Ovary (tissue), 9 donors: ENCODE measurements around the gene SYNM. TPM values are rescaled to one million over a fixed set of nuclear protein-coding genes. Genes with fewer than 3 reads are reported as not detected.

Experiments used
- DNase-seq, 5 donors: peaks; one replicate each; pipeline ENCODE4 v3.0.0-alpha.2; 2019 to 2020
- H3K27ac ChIP-seq, 2 donors: fragments of 200-600 bp; one replicate each; pipeline versions ENCODE4 v1.5.1 to v1.8.0; 2019 to 2022
- H3K27me3 ChIP-seq: fragments of 200-600 bp; one replicate; pipeline ENCODE4 v1.8.0; 2022
- H3K36me3 ChIP-seq: fragments of 200-600 bp; sonication (generic); one replicate; pipeline ENCODE4 v1.5.1; 2019
- H3K4me1 ChIP-seq: one replicate; pipeline ENCODE4 v1.8.1; 2013; ENCODE audit warnings: mild to moderate bottlenecking, moderate library complexity; ENCODE audit not compliant: insufficient read depth
- H3K4me3 ChIP-seq: fragments of 200-600 bp; sonication (generic); one replicate; pipeline ENCODE4 v1.5.1; 2017
- H3K9me3 ChIP-seq, 2 donors: fragments of 200-600 bp in 1 of 2; sonication (generic) in 1 of 2; one replicate each; pipeline versions ENCODE4 v1.5.1 to v1.8.1; 2013 to 2019; ENCODE audit warnings: mild to moderate bottlenecking in 1 of 2, moderate library complexity in 1 of 2
- EP300 ChIP-seq: sonication (generic); formaldehyde crosslinking; IDR thresholded peaks from one replicate; pipeline ENCODE4 v1.6.1; 2017; ENCODE audit warnings: antibody characterized with exemption
- POLR2A ChIP-seq: fragments of 450-650 bp; IDR thresholded peaks from one replicate; pipeline ENCODE4 v1.6.1; 2017; ENCODE audit warnings: antibody characterized with exemption, mild to moderate bottlenecking, moderate library complexity
- WGBS, 3 donors: extraction: QIAGEN DNeasy Blood & Tissue Kit in 1 of 3; methylation state at CpG; one replicate each; pipeline versions ENCODE4 v1.1.5 to v1.1.7; 2013 to 2017; 5-methylcytosine and 5-hydroxymethylcytosine counted together
- intact Hi-C, 4 donors: fragments of 100-400 bp; cut with DNase I; formaldehyde crosslinking; loops; one replicate each; pipeline versions ENCODE4 v1.11.0 to v1.15.1; 2022 to 2023
- polyA plus RNA-seq, 2 donors: library from polyadenylated mRNA; stranded (reverse); fragments of 200-250 nt in 1 of 2; fragments of 350-450 nt in 1 of 2; fragmentation: Illumina TruSeq in 1 of 2; extraction: RNeasy Lipid Tissue Mini Kit (QIAGEN cat#74804) in 1 of 2; gene quantifications; one replicate each; pipeline ENCODE4 v1.2.3, GENCODE V29; 2013 to 2014
- total RNA-seq, 7 donors: library from RNA; depleted of rRNA in 2 of 7; stranded (reverse); fragments of >200 nt in 2 of 7; fragmentation: NEBNext Ultra II Directional in 3 of 7; extraction: Animal tissue kit (Norgen Biotek cat#: 25700) in 3 of 7; gene quantifications; one replicate each; pipeline versions ENCODE4 v1.1.0 to v1.2.4, GENCODE V29; 2016 to 2023
- TF ChIP-seq, protein P1 (sequence below), 3 donors: fragments of 450-650 bp in 2 of 3; fragments of 200-600 bp in 1 of 3; IDR thresholded peaks; one replicate each; pipeline versions ENCODE4 v1.5.1 to v1.8.0; 2016 to 2022; ENCODE audit warnings: antibody characterized with exemption in 3 of 3, mild to moderate bottlenecking in 1 of 3
- donor health status: DM: no; HTN: no; CAD: no; lungs with moderate emphysema.
- donor health status: DM: no; HTN: no; CAD: no.
- donor health status: Bipolar disorder and iron deficiency.
- donor health status: DM: yes; HTN: yes; CAD: no.
- donor health status: DM: no; HTN: no; CAD: no.
- donor health status: DM: yes; HTN: yes; CAD: no.

SYNM gene
- total and polyA plus RNA-seq, 9 donors: 4.5 to 54.0 (median 14.9) TPM

DNA sequence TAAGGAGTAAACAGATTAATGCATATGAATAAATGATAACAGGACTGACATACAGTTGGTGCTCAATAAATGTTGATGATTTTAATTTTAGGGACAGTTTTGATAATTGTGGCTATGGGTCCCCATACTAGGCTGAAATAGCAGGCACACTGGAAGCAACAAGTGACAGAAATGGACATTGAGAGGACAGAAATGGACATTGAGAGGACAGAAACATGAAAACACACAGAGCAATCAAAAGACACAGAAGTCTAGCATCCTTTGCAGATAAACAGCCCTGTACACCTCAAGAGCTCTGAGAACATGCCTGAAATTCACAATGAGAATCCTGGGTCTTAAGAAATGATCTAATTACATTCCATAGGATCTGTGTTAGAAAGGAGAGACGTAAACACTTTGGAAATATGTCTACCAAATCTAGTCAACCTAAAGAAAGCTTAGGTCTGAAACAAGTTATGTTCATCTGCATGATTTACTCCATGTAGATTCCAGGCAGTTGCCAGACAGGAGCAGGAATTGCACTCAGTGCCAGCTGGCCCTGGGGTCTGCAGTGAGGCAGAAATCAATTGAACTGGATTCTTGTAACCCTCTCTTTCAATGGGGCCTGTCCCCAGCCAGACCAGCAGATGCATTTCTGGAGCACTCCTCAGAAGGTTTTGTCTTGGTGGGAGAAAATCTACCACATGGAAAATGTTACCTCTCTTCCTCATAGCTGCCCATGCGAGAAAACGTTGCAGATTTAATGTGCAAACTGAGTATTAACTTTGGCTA, 60.3 kb downstream of the SYNM start:
- no peak for DNase-seq
- 85 to 92% (median 87%) methylated on average over 3 of the region's 3 CpGs for WGBS, 3 donors
- Histone ChIP-seq H3K27me3 (no peaks in the 10 kb centered on the region), H3K4me1 (no peaks in the 10 kb centered on the region), H3K27ac (no peak overlapping the region), H3K9me3 (no peaks in the 10 kb centered on the region), H3K36me3 (no peaks in the 10 kb centered on the region), H3K4me3 (no peak overlapping the region)
- intact Hi-C loops: no loop called here
- TF ChIP-seq POLR2A: no peak
- TF ChIP-seq, protein P1, sequence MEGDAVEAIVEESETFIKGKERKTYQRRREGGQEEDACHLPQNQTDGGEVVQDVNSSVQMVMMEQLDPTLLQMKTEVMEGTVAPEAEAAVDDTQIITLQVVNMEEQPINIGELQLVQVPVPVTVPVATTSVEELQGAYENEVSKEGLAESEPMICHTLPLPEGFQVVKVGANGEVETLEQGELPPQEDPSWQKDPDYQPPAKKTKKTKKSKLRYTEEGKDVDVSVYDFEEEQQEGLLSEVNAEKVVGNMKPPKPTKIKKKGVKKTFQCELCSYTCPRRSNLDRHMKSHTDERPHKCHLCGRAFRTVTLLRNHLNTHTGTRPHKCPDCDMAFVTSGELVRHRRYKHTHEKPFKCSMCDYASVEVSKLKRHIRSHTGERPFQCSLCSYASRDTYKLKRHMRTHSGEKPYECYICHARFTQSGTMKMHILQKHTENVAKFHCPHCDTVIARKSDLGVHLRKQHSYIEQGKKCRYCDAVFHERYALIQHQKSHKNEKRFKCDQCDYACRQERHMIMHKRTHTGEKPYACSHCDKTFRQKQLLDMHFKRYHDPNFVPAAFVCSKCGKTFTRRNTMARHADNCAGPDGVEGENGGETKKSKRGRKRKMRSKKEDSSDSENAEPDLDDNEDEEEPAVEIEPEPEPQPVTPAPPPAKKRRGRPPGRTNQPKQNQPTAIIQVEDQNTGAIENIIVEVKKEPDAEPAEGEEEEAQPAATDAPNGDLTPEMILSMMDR (IDR thresholded peaks at IDR 0.05): no peak
- TF ChIP-seq EP300: no peak

DNA sequence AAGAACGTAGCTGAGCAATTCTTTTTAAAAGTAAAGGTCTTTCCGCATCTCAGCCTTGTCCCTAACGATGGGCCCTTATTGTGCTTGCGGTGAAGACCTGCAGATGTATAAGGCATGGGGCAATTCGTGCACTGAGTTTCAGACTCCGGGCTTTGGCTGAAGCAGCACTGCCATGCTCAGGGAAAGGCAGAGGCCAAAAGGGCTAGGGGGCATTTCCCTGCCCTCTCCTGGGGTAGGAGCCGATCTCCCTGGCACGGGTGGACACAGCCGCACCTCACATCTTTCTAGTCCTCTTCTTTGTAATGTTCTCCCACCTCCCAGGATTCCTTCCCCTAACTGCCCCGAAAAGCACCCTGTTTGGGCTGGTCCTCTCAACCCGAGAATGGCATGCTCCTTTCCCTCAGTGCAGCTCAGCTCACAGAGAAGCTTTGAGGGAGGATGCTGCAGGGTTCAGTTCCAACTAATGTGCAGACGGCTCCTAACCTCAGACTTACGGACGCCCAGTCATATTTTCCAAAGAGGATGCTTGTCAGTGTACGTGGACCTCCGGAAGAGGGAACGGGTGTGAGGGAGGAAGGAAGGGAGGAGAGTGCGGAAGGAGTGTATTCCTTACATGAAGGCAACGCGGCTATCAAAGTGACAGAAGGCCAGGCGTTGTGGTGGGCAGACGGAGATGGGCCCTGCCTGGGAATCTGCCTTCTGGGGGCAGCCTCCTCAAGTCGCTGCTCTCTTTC, 61.2 kb downstream of the SYNM start:
- H3K27me3 ChIP-seq: no peaks in the 10 kb centered on the region
- 85 to 90% (median 86%) methylated on average over 23 of the region's 23 CpGs for WGBS, 3 donors
- TF ChIP-seq, protein P1 (IDR thresholded peaks at IDR 0.05): no peak
- TF ChIP-seq EP300 (no peak), POLR2A (no peak)
- H3K4me1 ChIP-seq: no peaks in the 10 kb centered on the region
- intact Hi-C loops: no loop called here
- DNase-seq: no peak
- H3K4me3 ChIP-seq: no peak overlapping the region
- no peak overlapping the region for H3K27ac ChIP-seq
- no peaks in the 10 kb centered on the region for H3K9me3 ChIP-seq
- H3K36me3 ChIP-seq: no peaks in the 10 kb centered on the region

DNA sequence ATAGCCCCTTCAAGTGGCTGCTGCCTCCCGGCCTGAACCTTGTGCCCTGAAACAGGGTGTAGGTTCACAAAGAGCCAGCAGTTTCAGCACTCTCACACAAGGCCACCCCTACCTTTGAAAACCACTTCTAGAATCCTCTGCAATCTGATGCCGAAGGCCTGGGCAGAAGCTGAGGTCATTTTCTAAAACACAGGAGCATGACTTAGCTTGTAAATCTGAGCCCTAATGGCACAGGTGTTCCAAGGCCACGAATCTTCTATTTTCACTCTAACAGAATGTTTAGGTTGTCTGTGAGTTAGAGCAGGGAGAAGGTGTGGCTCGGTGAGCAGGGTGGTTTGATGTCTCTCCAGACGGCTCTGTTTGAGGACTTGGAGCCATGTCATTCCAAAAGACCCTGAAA, 62.3 kb downstream of the SYNM start:
- 74 to 78% (median 74%) methylated on average over 5 of the region's 5 CpGs for WGBS, 3 donors
- DNase-seq: no peak
- H3K27ac ChIP-seq: no peak overlapping the region
- H3K27me3 ChIP-seq: no peaks in the 10 kb centered on the region
- intact Hi-C loops: no loop called here
- no peaks in the 10 kb centered on the region for H3K36me3 ChIP-seq
- no peak overlapping the region for H3K4me3 ChIP-seq
- no peaks in the 10 kb centered on the region for H3K4me1 ChIP-seq
- TF ChIP-seq EP300: no peak
- TF ChIP-seq POLR2A: no peak
- TF ChIP-seq, protein P1 (IDR thresholded peaks at IDR 0.05): no peak
- no peaks in the 10 kb centered on the region for H3K9me3 ChIP-seq

GRCh38 chr15:99167640-99168039, 62.8 kb downstream of the SYNM start:
- Histone ChIP-seq H3K4me1 (no peaks in the 10 kb centered on the region), H3K4me3 (no peak overlapping the region), H3K9me3 (no peaks in the 10 kb centered on the region), H3K27me3 (no peaks in the 10 kb centered on the region), H3K36me3 (no peaks in the 10 kb centered on the region), H3K27ac (no peak overlapping the region)
- TF ChIP-seq POLR2A: no peak
- TF ChIP-seq EP300: no peak
- TF ChIP-seq, protein P1 (IDR thresholded peaks at IDR 0.05): no peak
- WGBS, 3 donors: 75 to 83% (median 82%) methylated on average over 6 of the region's 6 CpGs
- intact Hi-C loops: no loop called here
- no peak for DNase-seq
